CD4-positive, alpha-beta T cell treated with Interleukin-15 for 4 hours (primary cell): ENCODE measurements around the gene PCSK6.
"Not testable (repeated sequence)": the region's sequence is repeated elsewhere in the genome, so short reads cannot be mapped to it uniquely, and the experiment has no call there.

Source experiments
- DNase-seq: peaks from one replicate; pipeline ENCODE4 v3.0.0-alpha.2; 2020; ENCODE audit warnings: low spot score

PCSK6 gene

DNA sequence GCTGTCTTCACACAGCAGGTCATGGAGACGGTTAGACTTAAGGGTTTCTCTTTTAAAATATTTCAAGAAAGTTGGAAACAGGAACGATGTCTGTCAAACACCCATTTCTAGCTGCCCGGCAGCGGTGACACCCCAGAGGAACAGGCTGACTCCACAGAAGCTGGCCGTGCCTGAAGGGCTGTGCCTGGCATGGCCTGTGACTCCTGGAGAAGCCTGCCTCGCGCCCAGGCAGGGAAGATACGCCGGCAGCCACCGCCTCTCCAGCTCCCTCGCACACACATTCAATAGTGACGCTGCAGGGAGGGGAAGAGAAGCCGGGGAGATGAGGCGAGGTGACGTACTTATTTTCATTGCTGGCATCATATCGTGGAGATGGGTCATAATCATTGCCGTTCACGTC lies 59.9 kb downstream of the PCSK6 start:
- no peak for DNase-seq

GRCh38 chr15:101429191-101429590 lies 60.3 kb downstream of the PCSK6 start:
- DNase-seq: no peak

GRCh38 chr15:101428758-101429157 lies 60.7 kb downstream of the PCSK6 start:
- no peak for DNase-seq

DNA sequence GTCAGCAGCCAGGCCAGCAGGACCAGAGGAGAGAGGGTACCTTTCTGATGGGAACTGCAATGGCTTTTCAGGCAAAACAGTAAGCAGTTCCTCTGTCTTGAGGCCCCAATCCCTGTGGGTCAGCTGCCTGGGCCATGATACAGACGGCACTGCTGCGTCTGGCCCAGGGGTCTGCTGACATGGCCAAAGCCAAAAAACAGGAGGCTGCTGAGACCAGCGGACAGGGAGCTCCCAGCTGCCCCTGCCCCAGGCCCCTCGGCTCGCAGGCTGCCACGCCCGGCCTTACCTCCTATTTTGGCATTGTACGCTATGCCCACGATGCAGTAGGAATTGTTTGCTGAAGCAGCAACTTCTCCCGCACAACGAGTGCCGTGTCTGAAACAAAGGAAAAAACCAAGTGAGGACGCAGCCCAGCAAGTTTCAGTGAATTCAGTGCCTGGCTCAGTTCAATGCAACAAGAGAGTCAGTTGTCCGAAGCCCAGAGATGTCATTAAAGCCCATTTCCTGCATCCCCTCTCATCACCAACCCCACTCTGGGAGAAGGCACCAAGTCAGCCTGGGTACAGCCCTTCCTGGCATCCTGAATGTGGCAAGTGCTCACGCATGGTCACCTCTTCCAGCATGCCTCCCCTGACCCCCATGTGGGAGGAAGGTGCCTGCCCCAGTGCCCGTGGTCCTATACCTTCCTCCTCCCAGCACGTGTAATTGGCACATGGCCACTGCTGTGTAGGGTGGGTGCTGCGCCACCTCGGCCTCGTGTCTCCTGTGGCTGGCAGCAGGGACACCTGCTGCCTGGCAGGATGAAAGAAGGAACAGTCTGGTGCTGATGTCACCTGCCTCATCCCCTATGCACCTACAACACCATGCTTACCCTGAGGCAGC lies 61.7 kb downstream of the PCSK6 start:
- DNase-seq: no peak

GRCh38 chr15:101426761-101427333 lies 62.7 kb downstream of the PCSK6 start:
- no peak for DNase-seq

GRCh38 chr15:101425787-101426365 lies 63.6 kb downstream of the PCSK6 start:
- no peak for DNase-seq

DNA sequence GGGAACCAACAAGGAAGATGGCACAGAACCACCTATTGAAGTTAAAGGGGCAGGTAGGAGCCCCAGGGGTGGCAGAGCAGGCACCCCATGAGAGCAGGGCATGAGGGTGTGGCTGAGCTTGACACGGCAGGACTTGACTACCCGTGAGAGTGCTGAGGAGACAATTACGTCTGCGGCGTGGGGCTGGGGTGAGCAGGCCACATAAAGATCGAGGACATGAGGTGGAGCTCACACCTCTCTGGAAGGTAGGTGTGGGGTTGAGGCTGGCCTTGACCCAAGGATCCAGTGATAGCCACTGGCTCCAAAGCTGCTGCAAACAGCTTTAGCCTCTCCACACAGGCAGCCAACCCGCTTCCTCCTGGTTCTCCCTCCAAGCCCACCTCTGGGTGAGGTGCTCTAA lies 64.5 kb downstream of the PCSK6 start:
- no peak for DNase-seq

DNA sequence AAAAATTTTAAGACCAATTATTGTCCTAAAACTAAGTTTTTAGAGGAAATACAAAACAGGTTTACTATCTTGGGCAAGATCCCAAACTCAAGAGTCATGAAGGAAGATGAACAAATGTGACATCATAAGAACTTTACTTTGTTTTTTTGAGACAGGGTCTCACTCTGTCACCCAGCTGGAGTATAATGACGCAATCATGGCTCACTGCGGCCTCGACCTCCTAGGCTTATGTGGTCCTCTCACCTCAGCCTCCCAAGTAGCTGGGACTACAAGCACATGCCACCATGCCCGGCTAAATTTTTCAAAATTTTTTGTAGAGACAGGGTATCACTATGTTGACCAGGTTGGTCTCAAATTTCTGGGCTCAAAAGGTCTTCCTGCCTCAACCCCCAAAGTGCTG lies 69.3 kb downstream of the PCSK6 start:
- no peak for DNase-seq

DNA sequence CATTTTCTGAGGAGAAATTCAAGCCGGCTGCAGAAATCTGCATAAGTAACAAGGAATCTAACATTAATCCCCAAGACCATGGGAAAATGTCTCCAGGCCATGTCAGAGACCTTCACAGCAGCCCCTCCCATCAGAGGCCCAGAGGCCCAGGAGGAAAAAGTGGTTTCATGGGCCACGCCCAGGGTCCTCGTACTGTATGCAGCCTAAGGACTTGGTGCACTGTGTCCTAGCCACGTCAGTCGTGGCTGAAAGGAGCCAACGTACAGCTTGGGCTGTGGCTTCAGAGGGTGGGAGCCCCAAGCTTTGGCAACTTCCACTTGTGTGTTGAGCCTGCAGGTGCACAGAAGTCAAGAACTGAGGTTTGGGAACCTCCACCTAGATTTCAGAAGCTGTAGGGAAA lies 73.0 kb downstream of the PCSK6 start:
- not testable (repeated sequence) for DNase-seq

DNA sequence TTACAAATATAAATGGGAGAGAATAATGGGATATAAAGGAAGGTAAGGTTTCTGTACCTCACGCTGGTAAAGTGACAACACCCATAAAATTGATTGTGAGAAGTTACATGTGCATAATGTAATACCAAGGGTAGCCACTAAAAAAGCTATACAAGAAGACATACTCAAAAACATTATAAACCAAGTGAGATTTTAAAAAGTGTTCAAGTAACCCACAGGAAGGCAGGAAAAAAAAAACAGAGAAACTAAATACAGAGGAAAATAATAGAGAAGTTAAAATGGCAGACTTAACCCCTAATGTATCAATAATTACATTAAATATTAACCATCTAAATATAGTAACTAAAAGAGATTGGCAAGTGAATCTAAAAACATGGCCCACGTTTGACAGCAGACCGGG lies 76.3 kb downstream of the PCSK6 start:
- no peak for DNase-seq

GRCh38 chr15:101411581-101411980 lies 77.9 kb downstream of the PCSK6 start:
- DNase-seq: no peak

GRCh38 chr15:101411085-101411484 lies 78.4 kb downstream of the PCSK6 start:
- no peak for DNase-seq

GRCh38 chr15:101410612-101411011 lies 78.9 kb downstream of the PCSK6 start:
- DNase-seq: no peak

DNA sequence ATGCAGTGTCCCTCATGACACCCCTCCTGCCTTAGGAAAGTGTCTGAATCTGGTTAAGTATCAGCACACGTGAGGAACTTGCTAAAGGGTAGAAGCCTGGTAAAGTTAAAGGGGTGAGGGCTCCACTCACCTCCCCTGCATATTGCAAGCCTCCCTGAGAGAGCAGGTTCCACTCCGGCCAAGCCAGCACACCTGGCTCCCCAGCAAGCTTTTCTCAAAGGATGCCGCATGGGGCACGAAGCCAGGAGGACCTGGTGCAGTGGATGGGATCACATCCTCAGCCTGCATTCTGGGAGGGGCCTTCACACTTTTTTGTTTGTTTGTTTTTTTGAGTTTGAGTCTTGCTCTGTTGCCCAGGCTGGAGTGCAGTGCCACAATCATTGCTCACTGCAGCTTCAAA lies 79.9 kb downstream of the PCSK6 start:
- DNase-seq: no peak

GRCh38 chr15:101407966-101408775 lies 81.3 kb downstream of the PCSK6 start:
- DNase-seq: no peak

- DNase-seq: no peak
These were observed 82.1 kb downstream of the PCSK6 start for GRCh38 chr15:101407439-101407838.

- no peak for DNase-seq
These were observed 82.8 kb downstream of the PCSK6 start for GRCh38 chr15:101406526-101407195.

DNA sequence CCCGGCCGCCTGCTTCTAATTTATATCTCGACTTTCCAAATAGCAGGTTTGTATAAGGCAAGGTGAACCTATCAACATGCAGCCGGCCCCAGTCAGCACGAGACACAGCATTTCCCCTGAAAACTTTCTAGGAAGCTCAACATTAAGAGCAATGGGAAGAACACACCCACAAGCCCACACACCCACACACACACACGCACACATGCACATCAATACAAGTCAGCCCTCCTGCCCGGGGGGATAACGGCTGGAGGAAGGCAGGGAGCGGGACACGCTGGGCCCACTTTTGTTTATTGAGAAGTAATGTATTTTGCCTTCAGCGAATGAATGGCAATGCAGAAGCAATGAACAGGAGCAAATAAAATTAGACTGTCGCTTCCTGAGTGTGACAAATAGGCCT lies 83.5 kb downstream of the PCSK6 start:
- DNase-seq: no peak

DNA sequence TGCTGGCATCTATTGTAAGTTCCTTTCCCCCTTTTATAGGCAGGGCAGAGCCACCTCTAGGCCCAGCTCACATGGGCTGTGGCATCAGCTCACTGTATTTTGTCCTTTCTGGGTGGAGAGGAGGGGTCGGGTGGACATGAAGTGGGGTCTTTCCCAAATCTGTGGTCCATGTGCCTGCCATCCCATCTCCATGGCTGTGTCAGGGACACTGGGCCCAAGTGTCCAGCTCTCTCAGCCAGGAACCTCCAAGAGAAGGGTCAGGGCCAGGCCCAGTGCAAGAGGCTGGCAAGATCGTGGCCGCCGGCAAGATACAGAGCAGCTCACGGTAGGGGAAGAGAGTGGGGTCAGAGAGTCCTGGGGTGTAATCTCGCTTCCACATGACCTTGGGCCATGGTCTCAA lies 85.3 kb downstream of the PCSK6 start:
- no peak for DNase-seq

DNA sequence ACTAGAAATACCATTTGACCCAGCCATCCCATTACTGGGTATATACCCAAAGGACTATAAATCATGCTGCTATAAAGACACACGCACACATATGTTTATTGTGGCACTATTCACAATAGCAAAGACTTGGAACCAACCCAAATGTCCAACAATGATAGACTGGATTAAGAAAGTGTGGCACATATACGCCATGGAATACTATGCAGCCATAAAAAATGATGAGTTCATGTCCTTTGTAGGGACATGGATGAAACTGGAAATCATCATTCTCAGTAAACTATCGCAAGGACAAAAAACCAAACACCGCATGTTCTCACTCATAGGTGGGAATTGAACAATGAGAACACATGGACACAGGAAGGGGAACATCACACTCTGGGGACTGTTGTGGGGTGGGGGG lies 86.6 kb downstream of the PCSK6 start:
- not testable (repeated sequence) for DNase-seq

- no peak for DNase-seq
These were observed 88.2 kb downstream of the PCSK6 start for GRCh38 chr15:101401286-101401685.

DNA sequence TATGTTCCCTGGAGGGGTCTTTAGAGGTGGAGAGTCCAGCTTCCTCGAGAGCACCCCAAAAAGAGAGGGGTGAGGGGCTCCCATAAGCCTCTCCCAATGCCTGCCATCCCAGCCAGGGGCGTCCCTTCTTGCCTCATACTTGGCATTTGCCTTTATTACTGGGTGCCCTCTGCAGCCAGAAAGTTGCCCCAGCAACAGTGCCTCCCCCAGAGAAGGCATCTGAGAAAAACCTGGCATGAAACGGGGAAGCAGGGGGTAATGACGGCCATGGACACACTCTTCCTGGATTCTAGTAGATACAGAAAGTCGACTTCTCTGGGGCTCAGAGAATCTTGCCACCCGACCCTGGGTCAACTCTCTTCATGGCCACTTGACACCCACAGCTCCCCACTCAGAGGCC lies 90.1 kb downstream of the PCSK6 start:
- no peak for DNase-seq
